Endothelial cell of hepatic sinusoid (primary cell): ENCODE results near the gene SSX4.
"Not testable (repeated sequence)": the region's sequence is repeated elsewhere in the genome, so short reads cannot be mapped to it uniquely, and the experiment has no call there.

ENCODE experiments used
- in situ Hi-C: cut with HindIII; loops from 2 replicates; pipeline ENCODE4 v1.10.0; 2017; ENCODE audit warnings: low sequenced_read_pairs

Gene SSX4, protein sequence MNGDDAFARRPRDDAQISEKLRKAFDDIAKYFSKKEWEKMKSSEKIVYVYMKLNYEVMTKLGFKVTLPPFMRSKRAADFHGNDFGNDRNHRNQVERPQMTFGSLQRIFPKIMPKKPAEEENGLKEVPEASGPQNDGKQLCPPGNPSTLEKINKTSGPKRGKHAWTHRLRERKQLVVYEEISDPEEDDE

DNA sequence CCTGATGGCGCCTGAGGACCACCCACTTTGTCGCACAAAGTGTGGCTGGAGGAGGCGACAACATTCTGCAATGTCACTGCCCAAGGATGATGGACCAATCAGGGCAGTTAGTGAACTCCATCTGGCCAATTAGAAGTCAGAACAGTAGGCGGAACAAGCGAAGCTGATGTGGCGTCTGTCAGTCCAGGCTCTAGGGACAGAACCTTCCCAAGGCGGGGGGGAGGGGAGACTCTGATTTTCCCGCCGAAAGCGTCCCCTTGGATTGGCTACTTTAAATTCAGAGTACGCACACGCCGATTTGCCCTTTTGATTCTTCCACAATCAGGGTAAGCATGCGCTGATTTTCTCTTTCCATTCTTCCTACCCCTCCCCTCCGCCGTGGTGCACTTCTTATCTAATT lies at the start of gene SSX4:
TSS of gene SSX4 (plus strand) at position 301 of the 400 bp plus-strand sequence. CDS start 515 bp downstream, outside the sequence.
- in situ Hi-C loops = not testable (repeated sequence)

DNA sequence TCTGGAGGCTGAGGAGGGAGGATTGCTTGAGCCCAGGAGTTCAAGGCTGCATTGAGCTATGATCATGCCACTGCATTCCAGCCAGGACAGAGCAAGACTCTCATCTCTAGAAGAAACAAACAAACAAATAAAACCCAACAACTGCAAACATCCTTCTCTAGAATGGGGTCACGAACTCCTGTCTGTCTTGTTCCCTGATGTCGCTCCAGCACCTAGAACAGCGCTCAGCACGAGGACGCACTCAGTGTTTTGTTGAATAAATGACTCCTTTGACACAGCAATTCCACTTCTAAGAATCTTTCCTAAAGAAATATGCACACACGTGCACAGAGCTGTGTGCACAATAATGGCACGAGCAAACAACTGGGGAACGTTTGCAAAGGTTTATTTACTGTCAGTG lies 37.3 kb upstream of the SSX4 start:
- in situ Hi-C loops = not testable (repeated sequence)

DNA sequence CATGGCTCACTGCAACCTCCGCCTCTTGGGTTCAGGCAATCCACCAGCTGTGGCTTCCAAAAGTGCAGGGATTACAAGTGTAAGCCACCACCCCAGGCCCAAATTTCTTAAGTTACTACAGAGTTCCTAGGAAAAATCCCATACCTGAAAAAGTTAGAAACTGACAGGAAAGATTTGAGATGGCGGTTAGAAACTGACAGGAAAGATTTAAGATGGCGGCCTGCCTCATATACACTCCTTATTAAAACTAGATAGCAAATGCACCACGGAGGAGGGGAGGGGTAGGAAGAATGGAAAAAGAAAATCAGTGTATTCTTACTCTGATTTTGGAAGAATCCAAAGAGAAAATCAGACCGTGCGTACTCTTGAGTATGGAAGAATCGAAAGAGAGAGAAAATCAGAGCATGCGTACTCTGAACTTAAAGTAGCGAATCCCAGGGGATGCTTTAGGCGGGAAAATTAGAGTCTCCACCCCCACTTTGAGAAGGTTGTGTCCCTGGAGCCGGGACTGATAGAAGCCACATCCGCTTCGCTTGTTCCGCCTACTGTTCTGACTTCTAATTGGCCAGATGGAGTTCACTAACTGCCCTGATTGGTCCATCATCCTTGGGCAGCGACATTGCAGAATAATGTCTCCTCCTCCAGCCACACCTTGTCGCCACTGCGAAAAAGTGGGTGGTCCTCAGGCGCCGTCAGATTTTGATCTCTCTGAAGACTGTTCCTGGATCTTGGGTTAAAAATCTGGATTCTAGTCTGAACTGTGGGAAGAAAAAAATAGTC lies 26.8 kb upstream of the SSX4 start, which contains the start of gene SSX3:
TSS of gene SSX3 (minus strand) at position 389 of the 780 bp plus-strand sequence. CDS start 1,454 bp downstream, outside the sequence.
- in situ Hi-C loops = not testable (repeated sequence)

DNA sequence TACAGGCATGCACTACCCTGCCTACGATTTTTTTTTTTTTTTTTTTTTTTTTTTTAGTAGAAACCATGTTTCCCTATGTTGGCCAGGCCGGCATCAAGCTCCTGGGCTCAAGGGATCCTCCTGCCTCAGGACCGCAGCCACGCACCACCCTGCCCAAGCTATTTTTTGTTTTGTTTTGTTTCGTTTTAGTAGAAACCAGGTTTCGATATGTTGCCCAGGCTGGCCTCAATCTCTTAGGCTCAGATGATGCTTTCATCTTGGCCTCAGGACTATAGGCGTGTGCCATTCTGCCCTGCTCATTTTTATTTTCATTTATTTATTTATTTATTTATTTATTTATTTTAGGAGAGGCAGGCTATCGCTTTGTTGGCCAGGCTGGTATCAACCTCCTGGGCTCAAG lies 25.7 kb upstream of the SSX4 start:
- in situ Hi-C loops = no loop called here

DNA sequence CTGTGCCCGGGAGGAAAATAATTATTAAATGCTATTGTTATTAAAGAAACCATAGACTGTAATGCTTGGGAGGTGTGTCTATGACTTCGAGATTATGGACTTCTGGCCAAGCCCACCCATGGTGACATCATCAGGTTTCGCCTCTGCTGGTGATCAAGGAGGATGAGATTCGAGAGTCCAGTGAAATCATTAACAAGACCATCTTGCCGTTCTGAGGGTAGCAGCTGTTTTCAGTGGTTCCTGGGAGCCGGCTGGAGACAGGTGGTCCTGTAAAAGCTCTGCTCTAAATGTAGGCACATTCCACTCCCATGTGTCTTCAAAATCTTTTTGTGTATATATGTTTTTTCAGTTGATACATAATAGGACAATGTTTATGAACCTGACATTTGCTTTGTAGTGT lies 24.1 kb upstream of the SSX4 start:
- in situ Hi-C loops = not testable (repeated sequence)

DNA sequence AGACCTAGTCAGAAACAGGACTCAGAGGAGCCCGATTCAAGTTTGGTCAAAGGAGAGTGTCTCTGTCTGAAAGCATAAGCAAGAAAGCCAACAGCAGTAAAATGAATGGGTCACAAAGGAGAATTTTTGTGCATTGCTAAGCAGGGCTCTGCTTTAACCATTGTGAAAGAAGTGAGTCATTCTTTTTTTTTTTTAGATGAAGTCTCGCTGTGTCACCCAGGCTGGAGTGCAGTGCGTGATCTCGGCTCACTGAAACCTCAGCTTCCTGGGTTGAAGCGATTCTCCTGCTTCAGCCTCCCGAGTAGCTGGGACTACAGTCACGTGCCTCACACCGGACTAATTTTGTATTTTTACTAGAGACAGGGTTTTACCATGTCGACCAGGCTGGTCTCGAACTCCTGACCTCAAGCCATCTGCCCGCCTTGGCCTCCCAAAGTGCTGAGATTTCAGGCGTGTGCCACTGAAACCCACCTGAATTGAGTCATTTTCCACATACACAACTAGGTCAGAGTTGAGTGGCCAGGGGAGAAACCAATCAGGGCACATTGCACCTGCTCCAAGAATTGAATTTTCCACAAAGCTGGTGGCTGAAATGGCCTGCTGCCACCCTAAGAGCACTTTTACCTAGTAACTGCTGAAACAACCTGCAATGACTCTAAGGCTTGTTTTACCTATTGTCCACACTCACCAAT lies 15.5 kb upstream of the SSX4 start:
- in situ Hi-C loops = not testable (repeated sequence)

DNA sequence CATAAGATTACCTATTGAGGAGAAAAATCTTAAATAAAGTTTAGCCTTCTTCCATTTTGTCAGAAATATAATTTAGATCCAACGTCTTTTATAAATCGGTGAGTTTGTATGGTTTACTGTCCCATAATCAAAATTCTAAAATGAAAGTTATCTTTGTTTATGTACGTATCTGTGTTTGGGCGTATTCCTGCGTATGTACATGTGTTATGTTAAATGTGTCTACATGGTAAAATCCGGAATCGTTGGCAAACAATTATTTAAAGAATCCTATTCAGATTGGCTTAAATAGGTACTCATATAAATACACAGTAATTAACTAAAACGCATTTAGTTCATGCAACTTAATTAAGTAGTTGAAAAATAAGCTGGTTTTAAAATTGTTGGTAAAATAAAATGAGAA lies 12.9 kb upstream of the SSX4 start:
- in situ Hi-C loops = not testable (repeated sequence)

DNA sequence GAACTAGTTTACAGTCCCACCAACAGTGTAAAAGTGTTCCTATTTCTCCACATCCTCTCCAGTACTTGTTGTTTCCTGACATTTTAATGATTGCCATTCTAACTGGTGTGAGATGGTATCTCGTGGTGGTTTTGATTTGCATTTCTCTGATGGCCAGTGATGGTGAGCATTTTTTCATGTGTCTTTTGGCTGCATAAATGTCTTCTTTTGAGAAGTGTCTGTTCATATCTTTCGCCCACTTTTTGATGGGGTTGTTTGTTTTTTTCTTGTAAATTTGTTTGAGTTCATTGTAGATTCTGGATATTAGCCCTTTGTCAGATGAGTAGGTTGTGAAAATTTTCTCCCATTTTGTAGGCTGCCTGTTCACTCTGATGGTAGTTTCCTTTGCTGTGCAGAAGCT lies 13.6 kb downstream of the SSX4 start:
- in situ Hi-C loops = not testable (repeated sequence)

DNA sequence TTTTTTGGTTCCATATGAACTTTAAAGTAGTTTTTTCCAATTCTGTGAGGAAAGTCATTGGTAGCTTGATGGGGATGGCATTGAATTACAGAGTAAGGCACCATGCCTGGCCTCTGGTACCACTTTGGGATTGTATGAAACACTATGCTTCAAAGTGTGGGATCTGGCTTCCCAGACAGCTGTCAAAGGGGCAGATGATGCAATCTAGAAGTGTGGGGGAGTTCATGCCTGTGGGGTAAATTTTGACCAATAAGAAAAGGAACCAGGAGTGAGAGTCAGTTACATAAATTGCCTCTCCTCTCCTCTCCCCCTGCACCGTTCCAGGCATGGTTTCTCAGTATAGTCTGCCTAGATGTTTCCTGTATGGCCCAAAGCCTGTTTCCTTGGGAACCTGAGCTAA lies 14.5 kb downstream of the SSX4 start:
- in situ Hi-C loops = not testable (repeated sequence)

DNA sequence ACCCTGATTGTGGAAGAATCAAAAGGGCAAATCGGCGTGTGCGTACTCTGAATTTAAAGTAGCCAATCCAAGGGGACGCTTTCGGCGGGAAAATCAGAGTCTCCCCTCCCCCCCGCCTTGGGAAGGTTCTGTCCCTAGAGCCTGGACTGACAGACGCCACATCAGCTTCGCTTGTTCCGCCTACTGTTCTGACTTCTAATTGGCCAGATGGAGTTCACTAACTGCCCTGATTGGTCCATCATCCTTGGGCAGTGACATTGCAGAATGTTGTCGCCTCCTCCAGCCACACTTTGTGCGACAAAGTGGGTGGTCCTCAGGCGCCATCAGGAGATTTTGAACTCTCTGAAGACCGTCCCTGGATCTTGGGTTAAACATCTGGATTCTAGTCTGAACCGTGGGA lies 28.5 kb downstream of the SSX4 start, which contains the start of gene SSX4B:
TSS of gene SSX4B (minus strand) at position 101 of the 400 bp plus-strand sequence. CDS start 588 bp downstream, outside the sequence.
- in situ Hi-C loops = not testable (repeated sequence)

DNA sequence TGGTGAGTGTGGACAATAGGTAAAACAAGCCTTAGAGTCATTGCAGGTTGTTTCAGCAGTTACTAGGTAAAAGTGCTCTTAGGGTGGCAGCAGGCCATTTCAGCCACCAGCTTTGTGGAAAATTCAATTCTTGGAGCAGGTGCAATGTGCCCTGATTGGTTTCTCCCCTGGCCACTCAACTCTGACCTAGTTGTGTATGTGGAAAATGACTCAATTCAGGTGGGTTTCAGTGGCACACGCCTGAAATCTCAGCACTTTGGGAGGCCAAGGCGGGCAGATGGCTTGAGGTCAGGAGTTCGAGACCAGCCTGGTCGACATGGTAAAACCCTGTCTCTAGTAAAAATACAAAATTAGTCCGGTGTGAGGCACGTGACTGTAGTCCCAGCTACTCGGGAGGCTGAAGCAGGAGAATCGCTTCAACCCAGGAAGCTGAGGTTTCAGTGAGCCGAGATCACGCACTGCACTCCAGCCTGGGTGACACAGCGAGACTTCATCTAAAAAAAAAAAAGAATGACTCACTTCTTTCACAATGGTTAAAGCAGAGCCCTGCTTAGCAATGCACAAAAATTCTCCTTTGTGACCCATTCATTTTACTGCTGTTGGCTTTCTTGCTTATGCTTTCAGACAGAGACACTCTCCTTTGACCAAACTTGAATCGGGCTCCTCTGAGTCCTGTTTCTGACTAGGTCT lies 43.8 kb downstream of the SSX4 start:
- in situ Hi-C loops = not testable (repeated sequence)

DNA sequence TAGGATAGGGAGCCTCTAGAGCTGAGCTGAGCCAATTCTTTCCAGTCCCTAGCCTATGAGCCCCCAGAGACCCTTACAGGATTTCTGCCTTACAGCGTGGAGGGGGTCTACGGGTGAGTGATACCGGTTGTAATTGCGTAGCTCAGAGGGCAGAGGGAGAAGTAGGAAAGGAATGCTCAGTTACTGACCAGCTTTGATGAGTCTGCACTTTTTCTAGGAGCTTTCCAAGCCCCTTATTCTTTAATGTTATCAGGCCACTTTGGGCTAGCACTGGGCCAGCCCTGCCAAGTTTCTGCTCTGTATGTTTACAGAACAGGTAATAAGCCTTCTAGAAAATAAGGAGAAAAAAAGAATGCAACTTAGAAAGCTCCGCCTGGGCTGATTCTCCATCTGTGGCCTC lies 46.3 kb downstream of the SSX4 start:
- in situ Hi-C loops = not testable (repeated sequence)

DNA sequence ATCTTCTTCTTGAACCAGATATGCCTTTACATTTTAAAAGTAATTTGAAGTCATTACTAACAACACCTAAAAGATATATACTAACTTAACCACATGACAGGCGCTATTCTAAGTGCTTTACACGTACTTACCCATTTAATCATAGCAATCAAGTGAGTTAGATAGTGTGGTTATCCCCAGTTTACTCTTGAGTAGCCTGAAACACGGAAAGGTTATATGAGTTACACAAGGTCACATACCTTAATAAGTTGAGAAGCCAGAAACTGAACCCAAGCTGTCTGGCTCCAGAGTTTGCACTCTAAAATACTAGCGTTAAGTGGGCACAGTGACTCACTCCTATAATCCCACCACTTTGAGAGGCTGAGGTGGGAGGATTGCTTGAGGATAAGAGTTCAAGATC lies 46.8 kb downstream of the SSX4 start:
- in situ Hi-C loops = not testable (repeated sequence)

DNA sequence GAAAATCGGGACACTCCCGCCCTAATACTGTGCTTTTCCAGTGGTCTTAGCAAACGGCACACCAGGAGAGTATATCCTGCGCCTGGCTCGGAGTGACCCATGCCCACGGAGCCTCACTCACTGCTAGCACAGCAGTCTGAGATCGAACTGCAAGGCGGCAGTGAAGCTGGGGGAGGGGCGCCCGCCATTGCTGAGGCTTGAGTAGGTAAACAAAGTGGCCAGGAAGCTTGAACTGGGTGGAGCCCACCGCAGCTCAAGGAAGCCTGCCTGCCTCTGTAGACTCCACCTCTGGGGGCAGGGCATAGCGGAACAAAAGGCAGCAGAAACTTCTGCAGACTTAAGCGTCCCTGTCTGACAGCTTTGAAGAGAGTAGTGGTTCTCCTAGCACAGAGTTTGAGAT lies 50.4 kb downstream of the SSX4 start:
- in situ Hi-C loops = not testable (repeated sequence)
